Esophagus squamous epithelium (tissue), 5 donors: ENCODE results near the gene RNF10. TPM values are rescaled to one million over a fixed set of nuclear protein-coding genes. Genes with fewer than 3 reads are reported as not detected.
"Not testable (repeated sequence)": the region's sequence is repeated elsewhere in the genome, so short reads cannot be mapped to it uniquely, and the experiment has no call there.

Experiments
- DNase-seq: peaks from one replicate; lab custom pipeline; 2025; lab: John Stamatoyannopoulos, UW
- H3K27ac ChIP-seq, 4 donors: fragments of 200-600 bp; sonication (generic); one replicate each; pipeline ENCODE4 v1.5.1; 2016 to 2019; ENCODE audit warnings: mild to moderate bottlenecking in 1 of 4
- H3K27me3 ChIP-seq, 4 donors: fragments of 200-600 bp; sonication (generic); 1 replicate in 3 of 4; 2 replicates in 1 of 4; pipeline versions ENCODE4 v1.5.1 to v1.6.0; 2017 to 2021; ENCODE audit warnings: antibody characterized with exemption in 1 of 4
- H3K36me3 ChIP-seq, 3 donors: fragments of 200-600 bp; sonication (generic); one replicate each; pipeline ENCODE4 v1.5.1; 2016 to 2019
- H3K4me1 ChIP-seq, 3 donors: fragments of 200-600 bp; sonication (generic); one replicate each; pipeline ENCODE4 v1.5.1; 2017 to 2019
- H3K4me3 ChIP-seq, 4 donors: fragments of 200-600 bp; sonication (generic); 1 replicate in 3 of 4; 2 replicates in 1 of 4; pipeline ENCODE4 v1.5.1; 2016 to 2019; ENCODE audit warnings: mild to moderate bottlenecking in 2 of 4, moderate library complexity in 1 of 4
- H3K9me3 ChIP-seq, 3 donors: fragments of 200-600 bp; sonication (generic); one replicate each; pipeline ENCODE4 v1.5.1; 2016 to 2019
- POLR2A ChIP-seq, 4 donors: fragments of 450-650 bp; IDR thresholded peaks; one replicate each; pipeline ENCODE4 v1.6.1; 2017; ENCODE audit warnings: antibody characterized with exemption in 4 of 4, mild to moderate bottlenecking in 4 of 4, moderate library complexity in 3 of 4
- WGBS, 2 donors: methylation state at CpG; one replicate each; pipeline ENCODE4 v1.1.5; 2018; 5-methylcytosine and 5-hydroxymethylcytosine counted together
- intact Hi-C: fragments of 100-400 bp; cut with DNase I; formaldehyde crosslinking; loops from one replicate; pipeline ENCODE4 v1.15.0; 2022
- total RNA-seq, 4 donors: library from RNA; depleted of rRNA; stranded (reverse); fragments of >200 nt; gene quantifications; one replicate each; pipeline ENCODE4 v1.1.0, GENCODE V29; 2016
- TF ChIP-seq, protein P1 (sequence below), 6 experiments: fragments of 450-650 bp in 4 of 6; fragments of 200-600 bp in 2 of 6; sonication (generic) in 2 of 6; IDR thresholded peaks; one replicate each; pipeline ENCODE4 v1.5.1; 2016 to 2019; ENCODE audit warnings: antibody characterized with exemption in 6 of 6, mild to moderate bottlenecking in 4 of 6, moderate library complexity in 4 of 6
- donor health status: DM: yes; HTN: yes; CAD: no.

The RNF10 gene
- total RNA-seq, 4 donors from 2014 or later, result 93.9 to 163 (median 120) TPM

- peaks cover 0 to 4% (median 0%) of the 10 kb centered on the region in 4 donors for H3K27me3 ChIP-seq
- 60 to 76% methylated on average over 4 of the region's 4 CpGs for WGBS, 2 donors
- H3K9me3 ChIP-seq, result no peaks in the 10 kb centered on the region
- no peaks in the 10 kb centered on the region for H3K36me3 ChIP-seq
- intact Hi-C loops, result no loop called here
- no peak for DNase-seq
- no peak for TF ChIP-seq POLR2A (IDR thresholded peaks at IDR 0.05)
- TF ChIP-seq, protein P1, sequence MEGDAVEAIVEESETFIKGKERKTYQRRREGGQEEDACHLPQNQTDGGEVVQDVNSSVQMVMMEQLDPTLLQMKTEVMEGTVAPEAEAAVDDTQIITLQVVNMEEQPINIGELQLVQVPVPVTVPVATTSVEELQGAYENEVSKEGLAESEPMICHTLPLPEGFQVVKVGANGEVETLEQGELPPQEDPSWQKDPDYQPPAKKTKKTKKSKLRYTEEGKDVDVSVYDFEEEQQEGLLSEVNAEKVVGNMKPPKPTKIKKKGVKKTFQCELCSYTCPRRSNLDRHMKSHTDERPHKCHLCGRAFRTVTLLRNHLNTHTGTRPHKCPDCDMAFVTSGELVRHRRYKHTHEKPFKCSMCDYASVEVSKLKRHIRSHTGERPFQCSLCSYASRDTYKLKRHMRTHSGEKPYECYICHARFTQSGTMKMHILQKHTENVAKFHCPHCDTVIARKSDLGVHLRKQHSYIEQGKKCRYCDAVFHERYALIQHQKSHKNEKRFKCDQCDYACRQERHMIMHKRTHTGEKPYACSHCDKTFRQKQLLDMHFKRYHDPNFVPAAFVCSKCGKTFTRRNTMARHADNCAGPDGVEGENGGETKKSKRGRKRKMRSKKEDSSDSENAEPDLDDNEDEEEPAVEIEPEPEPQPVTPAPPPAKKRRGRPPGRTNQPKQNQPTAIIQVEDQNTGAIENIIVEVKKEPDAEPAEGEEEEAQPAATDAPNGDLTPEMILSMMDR (IDR thresholded peaks at IDR 0.05), result no peak
- H3K27ac ChIP-seq, result no peak overlapping the region
- H3K4me1 ChIP-seq, result no peaks in the 10 kb centered on the region
- no peak overlapping the region for H3K4me3 ChIP-seq
These were observed 76.4 kb downstream of the RNF10 start for GRCh38 chr12:120610560-120610959.

- WGBS, 2 donors, result 67 to 83% methylated on average over 1 of the region's 1 CpG
These were observed 77.4 kb downstream of the RNF10 start for GRCh38 chr12:120611534-120611933.

DNA sequence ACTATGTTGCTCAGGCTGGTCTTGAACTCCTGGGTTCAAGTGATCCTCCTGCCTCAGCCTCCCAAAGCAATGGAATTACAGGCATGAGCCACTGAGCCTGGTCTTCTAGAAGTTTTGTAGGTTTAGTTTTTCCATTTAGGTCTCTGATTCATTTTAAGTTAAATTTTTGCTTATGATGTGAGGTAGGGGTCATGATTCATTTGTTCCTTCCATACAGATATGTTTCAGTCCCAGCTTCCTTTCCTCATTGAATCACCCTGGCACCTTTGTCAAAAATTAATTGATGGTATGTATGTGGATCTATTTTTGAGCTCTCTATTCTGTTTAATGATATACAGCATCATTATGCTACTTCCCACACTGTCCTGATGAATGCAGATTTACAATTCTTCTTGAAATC lies 80.7 kb downstream of the RNF10 start:
- TF ChIP-seq, protein P1 (IDR thresholded peaks at IDR 0.05), result no peak
- TF ChIP-seq POLR2A (IDR thresholded peaks at IDR 0.05), result no peak
- Histone ChIP-seq H3K9me3 (no peaks in the 10 kb centered on the region), H3K36me3 (no peaks in the 10 kb centered on the region), H3K27me3 (peaks cover 0 to 23% (median 0%) of the 10 kb centered on the region in 4 donors), H3K4me3 (no peak overlapping the region), H3K27ac (no peak overlapping the region), H3K4me1 (no peaks in the 10 kb centered on the region)
- no peak for DNase-seq
- intact Hi-C loops, result no loop called here

More at GRCh38 chr12:120611534-120611933, 77.4 kb downstream of the RNF10 start:
- DNase-seq, H3K27me3 ChIP-seq, H3K4me1 ChIP-seq, intact Hi-C loops, H3K36me3 ChIP-seq, H3K9me3 ChIP-seq, H3K4me3 ChIP-seq, H3K27ac ChIP-seq: not testable (repeated sequence)

- H3K36me3 ChIP-seq, H3K9me3 ChIP-seq, H3K4me1 ChIP-seq, H3K4me3 ChIP-seq, DNase-seq, H3K27ac ChIP-seq, intact Hi-C loops: not testable (repeated sequence)
- WGBS, 2 donors, result 75 to 79% methylated on average over 3 of the region's 3 CpGs
- peaks cover 0 to 40% (median 0%) of the 10 kb centered on the region in 4 donors for H3K27me3 ChIP-seq
These were observed 83.0 kb downstream of the RNF10 start for GRCh38 chr12:120617193-120617592.

- H3K36me3 ChIP-seq, H3K27ac ChIP-seq, H3K9me3 ChIP-seq, intact Hi-C loops, H3K4me1 ChIP-seq, DNase-seq, H3K4me3 ChIP-seq: not testable (repeated sequence)
- peaks cover 0 to 40% (median 0%) of the 10 kb centered on the region in 4 donors for H3K27me3 ChIP-seq
- WGBS, 2 donors, result 94 to 97% methylated on average over 4 of the region's 4 CpGs
These were observed 83.6 kb downstream of the RNF10 start for GRCh38 chr12:120617767-120618166.

DNA sequence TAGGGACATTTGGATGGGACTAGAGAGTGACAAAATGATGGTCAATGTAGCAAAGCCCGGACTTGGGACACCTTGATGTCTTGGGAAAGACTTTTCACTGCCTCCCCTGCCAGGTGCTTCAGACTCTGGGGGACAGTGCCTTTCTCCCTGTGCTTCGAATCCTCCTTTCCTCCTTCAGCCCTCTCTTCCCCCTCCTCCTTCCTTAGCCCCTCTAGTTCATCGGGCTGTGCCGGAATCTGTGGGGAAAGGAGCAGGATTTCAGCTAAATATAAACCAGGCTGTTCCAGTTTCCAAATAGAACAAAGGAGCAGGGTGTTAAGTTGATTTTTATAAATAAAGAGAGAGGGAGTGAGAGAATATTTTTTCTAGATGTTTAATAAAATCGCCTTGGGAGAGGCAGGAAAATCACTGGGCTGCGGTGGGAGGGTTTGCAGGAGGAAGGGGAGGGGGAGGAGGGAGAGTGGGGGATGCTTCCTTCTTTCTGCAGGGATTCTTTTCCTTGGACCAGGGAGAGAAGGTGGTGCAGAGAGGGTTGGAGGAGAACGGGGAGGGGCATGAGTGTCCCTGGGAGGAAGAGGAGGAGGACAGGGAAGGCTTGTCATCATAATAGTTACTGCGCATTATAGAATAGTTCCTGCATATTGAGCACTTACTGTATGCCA lies 84.9 kb downstream of the RNF10 start:
- intact Hi-C loops, result no loop called here
- H3K4me3 ChIP-seq, result no peak overlapping the region
- no peaks in the 10 kb centered on the region for H3K36me3 ChIP-seq
- peaks cover 0 to 40% (median 0%) of the 10 kb centered on the region in 4 donors for H3K27me3 ChIP-seq
- TF ChIP-seq, protein P1 (IDR thresholded peaks at IDR 0.05), result no peak
- TF ChIP-seq POLR2A (IDR thresholded peaks at IDR 0.05), result no peak
- DNase-seq, result no peak
- H3K27ac ChIP-seq, result no peak overlapping the region
- no peaks in the 10 kb centered on the region for H3K9me3 ChIP-seq
- peaks cover 0 to 4% (median 0%) of the 10 kb centered on the region in 3 donors for H3K4me1 ChIP-seq
- WGBS, 2 donors, result 32 to 35% methylated on average over 8 of the region's 8 CpGs
